Testis (tissue), 2 donors: Measurements from ENCODE around the gene ENG.

Experiments
- POLR2A ChIP-seq: fragments of 450-650 bp; IDR thresholded peaks from one replicate; pipeline ENCODE4 v1.6.1; 2017; ENCODE audit warnings: antibody characterized with exemption, mild to moderate bottlenecking, moderate library complexity
- TF ChIP-seq, protein P1 (sequence below), 3 experiments: fragments of 450-650 bp in 2 of 3; fragments of 200-600 bp in 1 of 3; sonication (generic) in 1 of 3; IDR thresholded peaks; one replicate each; pipeline ENCODE4 v1.5.1; 2016 to 2019; ENCODE audit warnings: antibody characterized with exemption in 3 of 3, mild to moderate bottlenecking in 2 of 3, moderate library complexity in 1 of 3

- TF ChIP-seq, protein P1, sequence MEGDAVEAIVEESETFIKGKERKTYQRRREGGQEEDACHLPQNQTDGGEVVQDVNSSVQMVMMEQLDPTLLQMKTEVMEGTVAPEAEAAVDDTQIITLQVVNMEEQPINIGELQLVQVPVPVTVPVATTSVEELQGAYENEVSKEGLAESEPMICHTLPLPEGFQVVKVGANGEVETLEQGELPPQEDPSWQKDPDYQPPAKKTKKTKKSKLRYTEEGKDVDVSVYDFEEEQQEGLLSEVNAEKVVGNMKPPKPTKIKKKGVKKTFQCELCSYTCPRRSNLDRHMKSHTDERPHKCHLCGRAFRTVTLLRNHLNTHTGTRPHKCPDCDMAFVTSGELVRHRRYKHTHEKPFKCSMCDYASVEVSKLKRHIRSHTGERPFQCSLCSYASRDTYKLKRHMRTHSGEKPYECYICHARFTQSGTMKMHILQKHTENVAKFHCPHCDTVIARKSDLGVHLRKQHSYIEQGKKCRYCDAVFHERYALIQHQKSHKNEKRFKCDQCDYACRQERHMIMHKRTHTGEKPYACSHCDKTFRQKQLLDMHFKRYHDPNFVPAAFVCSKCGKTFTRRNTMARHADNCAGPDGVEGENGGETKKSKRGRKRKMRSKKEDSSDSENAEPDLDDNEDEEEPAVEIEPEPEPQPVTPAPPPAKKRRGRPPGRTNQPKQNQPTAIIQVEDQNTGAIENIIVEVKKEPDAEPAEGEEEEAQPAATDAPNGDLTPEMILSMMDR (IDR thresholded peaks at IDR 0.05), result no peak
- TF ChIP-seq POLR2A, result no peak
Observed at GRCh38 chr9:127813686-127814226, 40.7 kb downstream of the ENG start.
